Bronchial epithelial cell (primary cell): ENCODE data around the gene TACR2. TPM values are rescaled to one million over a fixed set of nuclear protein-coding genes. Genes with fewer than 3 reads are reported as not detected.
A peak's percentile ranks its signal among the peaks of the same experiment; 100 is the strongest.

Source experiments
- DNase-seq: peaks from one replicate; pipeline ENCODE4 v3.0.0-alpha.2; 2010; ENCODE audit warnings: low read depth
- FAIRE-seq: peaks from 2 replicates; lab custom pipeline; 2011; peaks lifted over from hg19 to GRCh38; lab: Jason Lieb, UNC
- H3K27me3 ChIP-seq: 2 replicates; pipeline ENCODE4 v1.5.1; 2011; ENCODE audit warnings: low read length; ENCODE audit not compliant: control insufficient read depth, insufficient read depth
- H3K36me3 ChIP-seq: 2 replicates; pipeline ENCODE4 v1.5.1; 2011; ENCODE audit warnings: low read length; ENCODE audit not compliant: control insufficient read depth, insufficient read depth
- H3K4me3 ChIP-seq: 2 replicates; pipeline ENCODE4 v1.5.1; 2011; ENCODE audit warnings: mild to moderate bottlenecking, low read depth, low read length, control low read depth
- total RNA-seq: library from RNA; depleted of rRNA; stranded (reverse); fragments of >200 nt; gene quantifications from 2 replicates; pipeline ENCODE4 v1.2.1, GENCODE V29; 2014
- TF ChIP-seq, protein P1 (sequence below): IDR thresholded peaks from 2 replicates; pipeline ENCODE4 v1.5.1; 2011; ENCODE audit warnings: mild to moderate bottlenecking, moderate library complexity, low read length, control low read depth, inconsistent platforms; ENCODE audit not compliant: insufficient read depth, severe bottlenecking

The TACR2 gene
- total RNA-seq, 1 donor from 2014 or later = under 0.01 TPM

DNA sequence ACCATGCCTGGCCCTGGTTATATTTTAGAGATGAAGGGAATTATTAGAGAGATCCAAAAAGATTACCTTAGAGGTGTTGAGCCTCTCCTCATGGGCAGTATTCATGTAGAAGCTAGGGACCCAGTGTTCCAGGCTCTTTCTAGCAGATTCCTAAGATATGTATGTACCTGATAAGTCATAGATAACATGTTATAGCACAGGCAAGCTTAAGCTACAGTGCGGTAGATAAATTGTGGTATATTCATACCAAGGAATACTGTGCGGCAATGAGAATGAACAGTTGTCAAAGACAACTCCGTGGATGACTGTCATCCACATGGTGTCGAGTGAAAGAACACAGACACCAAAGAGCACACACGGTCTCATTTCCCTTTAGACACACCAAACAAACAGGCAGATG lies 53.1 kb downstream of the TACR2 start:
- Histone ChIP-seq H3K4me3 (no peak overlapping the region), H3K36me3 (peaks cover 43% of the 10 kb centered on the region), H3K27me3 (no peaks in the 10 kb centered on the region)
- peak; percentile 18 for FAIRE-seq
- TF ChIP-seq, protein P1, sequence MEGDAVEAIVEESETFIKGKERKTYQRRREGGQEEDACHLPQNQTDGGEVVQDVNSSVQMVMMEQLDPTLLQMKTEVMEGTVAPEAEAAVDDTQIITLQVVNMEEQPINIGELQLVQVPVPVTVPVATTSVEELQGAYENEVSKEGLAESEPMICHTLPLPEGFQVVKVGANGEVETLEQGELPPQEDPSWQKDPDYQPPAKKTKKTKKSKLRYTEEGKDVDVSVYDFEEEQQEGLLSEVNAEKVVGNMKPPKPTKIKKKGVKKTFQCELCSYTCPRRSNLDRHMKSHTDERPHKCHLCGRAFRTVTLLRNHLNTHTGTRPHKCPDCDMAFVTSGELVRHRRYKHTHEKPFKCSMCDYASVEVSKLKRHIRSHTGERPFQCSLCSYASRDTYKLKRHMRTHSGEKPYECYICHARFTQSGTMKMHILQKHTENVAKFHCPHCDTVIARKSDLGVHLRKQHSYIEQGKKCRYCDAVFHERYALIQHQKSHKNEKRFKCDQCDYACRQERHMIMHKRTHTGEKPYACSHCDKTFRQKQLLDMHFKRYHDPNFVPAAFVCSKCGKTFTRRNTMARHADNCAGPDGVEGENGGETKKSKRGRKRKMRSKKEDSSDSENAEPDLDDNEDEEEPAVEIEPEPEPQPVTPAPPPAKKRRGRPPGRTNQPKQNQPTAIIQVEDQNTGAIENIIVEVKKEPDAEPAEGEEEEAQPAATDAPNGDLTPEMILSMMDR = no peak
- peak; percentile 71 for DNase-seq

DNA sequence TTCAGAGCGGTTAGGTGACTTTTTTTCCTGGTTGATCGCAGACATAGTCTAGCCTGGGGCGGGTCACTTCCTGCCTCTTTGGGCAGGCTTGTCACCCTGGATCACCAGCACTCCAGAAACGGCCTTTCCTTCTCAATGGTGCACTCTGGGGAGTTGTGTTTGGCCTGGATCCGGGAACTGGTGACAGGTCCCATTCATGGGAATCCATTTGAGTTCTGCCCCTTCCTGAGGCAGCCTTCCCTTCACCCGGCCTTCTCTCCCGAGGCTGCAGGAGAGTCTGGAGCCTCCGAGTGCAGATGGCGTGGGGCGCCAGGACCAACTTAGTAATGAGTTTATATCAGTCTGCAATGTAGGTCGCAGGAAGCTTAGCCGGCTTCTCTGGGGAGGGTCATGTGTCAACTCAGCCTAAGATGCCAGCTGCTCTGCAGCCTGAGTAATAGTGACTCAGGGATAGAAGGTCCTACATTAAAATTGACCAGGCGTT lies 54.2 kb downstream of the TACR2 start:
- no peaks in the 10 kb centered on the region for H3K27me3 ChIP-seq
- peaks cover 36% of the 10 kb centered on the region for H3K36me3 ChIP-seq
- no peak for FAIRE-seq
- TF ChIP-seq, protein P1 = no peak
- H3K4me3 ChIP-seq = no peak overlapping the region
- DNase-seq = peak; percentile 80

DNA sequence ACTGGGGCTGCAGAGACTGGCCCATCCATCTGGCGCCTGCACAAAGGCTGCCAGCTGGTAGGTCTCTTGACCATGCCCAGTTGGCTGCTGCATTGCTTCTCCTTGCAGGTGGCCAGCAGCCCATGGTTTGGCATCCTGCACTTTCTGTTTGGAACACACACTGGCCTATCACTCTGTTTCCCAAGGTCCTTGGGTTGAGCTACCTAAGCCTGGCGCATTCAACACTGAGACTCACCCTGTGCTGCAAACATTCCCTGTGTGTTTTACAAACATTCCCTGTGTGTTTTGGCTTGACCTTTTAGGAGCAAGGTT lies 55.5 kb downstream of the TACR2 start:
- Histone ChIP-seq H3K4me3 (no peak overlapping the region), H3K27me3 (no peaks in the 10 kb centered on the region), H3K36me3 (peaks cover 25% of the 10 kb centered on the region)
- FAIRE-seq (no peak), DNase-seq (no peak)
- TF ChIP-seq, protein P1 = no peak

DNA sequence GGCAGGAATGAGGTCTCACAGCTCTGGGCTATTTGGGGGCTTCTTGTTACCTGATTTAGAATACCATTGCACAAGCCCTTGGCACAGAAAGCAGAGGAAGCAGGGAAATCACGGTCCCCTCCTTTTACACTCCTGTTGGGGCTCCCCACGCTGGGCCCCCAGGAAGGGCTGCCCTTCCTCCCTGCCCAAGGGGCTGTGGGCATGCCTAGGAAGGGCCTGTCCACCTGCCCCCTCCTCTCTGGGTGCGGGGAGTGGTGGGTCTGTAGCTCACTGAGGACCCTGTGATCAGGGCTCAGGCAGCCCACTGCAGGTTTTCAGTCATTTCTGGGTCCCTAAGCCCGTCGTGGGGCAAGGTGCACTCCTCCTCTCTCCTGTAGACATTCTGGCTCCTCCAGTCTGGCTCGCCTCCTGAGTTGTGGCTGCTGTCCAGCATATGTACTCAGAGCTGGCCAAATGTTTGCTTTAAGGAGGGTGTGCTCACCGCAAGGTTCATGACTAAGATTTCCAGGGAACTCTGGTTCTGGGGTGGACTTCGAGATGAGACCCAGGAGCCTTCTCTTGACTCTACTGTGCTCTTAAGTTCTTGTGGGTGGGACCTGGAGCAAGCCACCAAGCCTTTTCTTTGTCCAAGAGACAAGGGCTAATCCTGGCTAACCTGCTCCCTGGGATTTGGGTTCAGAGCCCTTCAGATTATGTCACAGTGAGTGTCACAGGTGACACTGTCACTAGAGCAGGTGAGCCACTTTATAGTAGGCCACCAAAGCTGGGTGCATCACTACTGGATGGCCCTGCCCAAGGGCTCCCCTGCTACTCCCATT lies 56.0 kb downstream of the TACR2 start:
- Histone ChIP-seq H3K27me3 (no peaks in the 10 kb centered on the region), H3K36me3 (peaks cover 22% of the 10 kb centered on the region), H3K4me3 (no peak overlapping the region)
- FAIRE-seq (peak; percentile 70), DNase-seq (peak; percentile 91)
- TF ChIP-seq, protein P1 = no peak

DNA sequence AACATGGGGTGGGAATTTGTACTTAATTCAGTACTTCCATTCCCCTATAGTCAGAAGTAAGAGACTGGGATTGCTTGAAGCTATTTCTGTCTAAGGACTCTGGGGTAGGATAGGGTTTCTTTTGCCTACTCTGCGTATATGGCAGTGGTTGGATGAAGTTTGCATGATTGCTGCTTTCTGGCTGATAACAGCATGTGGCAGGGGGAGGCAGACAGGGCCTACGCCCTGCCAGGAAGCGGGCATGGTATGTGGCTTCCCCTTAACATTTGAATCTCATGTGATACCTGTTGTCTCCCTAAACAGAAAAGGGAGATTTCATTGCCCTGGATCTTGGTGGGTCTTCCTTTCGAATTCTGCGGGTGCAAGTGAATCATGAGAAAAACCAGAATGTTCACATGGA lies 57.1 kb downstream of the TACR2 start:
- TF ChIP-seq, protein P1 = no peak
- FAIRE-seq (no peak), DNase-seq (no peak)
- Histone ChIP-seq H3K4me3 (no peak overlapping the region), H3K27me3 (no peaks in the 10 kb centered on the region), H3K36me3 (peaks cover 16% of the 10 kb centered on the region)
